Measurements from ENCODE around the gene HOXC13. TPM values are rescaled to one million over a fixed set of nuclear protein-coding genes. Genes with fewer than 3 reads are reported as not detected.

Gene HOXC13
- polyA plus RNA-seq, 1 donor (not counting 4 experiments of a cell fraction or from before 2014, with no cell fraction given): 4.8 TPM

DNA sequence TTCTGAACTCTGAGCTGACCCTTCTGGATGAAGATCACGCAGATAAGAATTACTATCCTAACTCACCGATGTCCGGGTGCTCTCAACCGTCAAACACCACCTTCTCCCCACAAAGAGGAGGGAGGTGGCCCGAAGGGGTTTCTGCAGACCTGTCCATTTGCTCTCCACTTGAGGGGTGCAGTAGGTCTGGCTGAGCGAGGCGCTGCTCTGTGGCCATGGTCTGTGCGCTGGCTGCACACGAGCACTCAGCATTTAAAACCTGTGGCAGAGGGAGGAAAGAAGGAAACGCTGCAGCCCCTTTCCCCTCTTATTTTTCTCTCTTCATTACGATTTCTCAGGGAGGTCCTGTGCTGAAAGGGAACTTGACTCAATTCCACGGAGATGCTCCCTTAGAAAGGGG, 1.5 kb upstream of the HOXC13 start:
- TF ChIP-seq EZH2 (IDR thresholded peaks at IDR 0.05; ENCODE audit: low read length): no peak
- TF ChIP-seq, protein P1, sequence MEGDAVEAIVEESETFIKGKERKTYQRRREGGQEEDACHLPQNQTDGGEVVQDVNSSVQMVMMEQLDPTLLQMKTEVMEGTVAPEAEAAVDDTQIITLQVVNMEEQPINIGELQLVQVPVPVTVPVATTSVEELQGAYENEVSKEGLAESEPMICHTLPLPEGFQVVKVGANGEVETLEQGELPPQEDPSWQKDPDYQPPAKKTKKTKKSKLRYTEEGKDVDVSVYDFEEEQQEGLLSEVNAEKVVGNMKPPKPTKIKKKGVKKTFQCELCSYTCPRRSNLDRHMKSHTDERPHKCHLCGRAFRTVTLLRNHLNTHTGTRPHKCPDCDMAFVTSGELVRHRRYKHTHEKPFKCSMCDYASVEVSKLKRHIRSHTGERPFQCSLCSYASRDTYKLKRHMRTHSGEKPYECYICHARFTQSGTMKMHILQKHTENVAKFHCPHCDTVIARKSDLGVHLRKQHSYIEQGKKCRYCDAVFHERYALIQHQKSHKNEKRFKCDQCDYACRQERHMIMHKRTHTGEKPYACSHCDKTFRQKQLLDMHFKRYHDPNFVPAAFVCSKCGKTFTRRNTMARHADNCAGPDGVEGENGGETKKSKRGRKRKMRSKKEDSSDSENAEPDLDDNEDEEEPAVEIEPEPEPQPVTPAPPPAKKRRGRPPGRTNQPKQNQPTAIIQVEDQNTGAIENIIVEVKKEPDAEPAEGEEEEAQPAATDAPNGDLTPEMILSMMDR (optimal IDR thresholded peaks at IDR 0.05 in 1 of 3, IDR thresholded peaks at IDR 0.05 in 1 of 3, conservative IDR thresholded peaks at IDR 0.05 in 1 of 3; ENCODE audit: extremely low read depth in 1 of 3, insufficient read depth in 2 of 3, low read length in 3 of 3): no peak
- H4K20me1 ChIP-seq (ENCODE audit: control insufficient read depth, extremely low read depth, insufficient read depth, low read length): no peaks in the 10 kb centered on the region
- H3K36me3 ChIP-seq (ENCODE audit: control insufficient read depth in 2 of 2, extremely low read depth in 1 of 2, insufficient read depth in 2 of 2, low read length in 2 of 2): no peaks in the 10 kb centered on the region
- H2AFZ ChIP-seq (ENCODE audit: control insufficient read depth, low read length): no peak overlapping the region
- no peaks in the 10 kb centered on the region for H3K9me3 ChIP-seq (ENCODE audit: control insufficient read depth, low read depth, low read length)
- no peak for DNase-seq (ENCODE audit: low read depth, low spot score)
- dilution Hi-C loops (cut with MboI; ENCODE audit: extremely low pct_ligation_motif_present, low sequenced_read_pairs): loop anchor here (25.0 kb wide), 1 partner anchor 175 kb away; the partner anchor contains the start of gene CISTR
- peaks cover 33% of the 10 kb centered on the region for H3K27me3 ChIP-seq (ENCODE audit: control insufficient read depth, extremely low read depth, insufficient read depth, low read length)
- peaks cover 18% of the 10 kb centered on the region for H3K4me1 ChIP-seq (ENCODE audit: control insufficient read depth, extremely low read depth, insufficient read depth, low read length)
- H3K79me2 ChIP-seq (ENCODE audit: control insufficient read depth, insufficient read depth, low read length): peaks cover 17% of the 10 kb centered on the region
- H3K9ac ChIP-seq (ENCODE audit: control insufficient read depth, extremely low read depth, insufficient read depth, low read length): no peak overlapping the region
- FAIRE-seq: no peak
- no peak overlapping the region for H3K4me2 ChIP-seq (ENCODE audit: control insufficient read depth, extremely low read depth, insufficient read depth, low read depth, low read length)
- H3K9me1 ChIP-seq (ENCODE audit: control insufficient read depth, extremely low read depth, insufficient read depth, low read length): no peaks in the 10 kb centered on the region
- H3K4me3 ChIP-seq (ENCODE audit: control insufficient read depth in 2 of 3, extremely low read depth in 1 of 3, insufficient read depth in 2 of 3, low read depth in 1 of 3, low read length in 3 of 3): no peak overlapping the region
- no peak overlapping the region for H3K27ac ChIP-seq (ENCODE audit: control insufficient read depth, insufficient read depth, low read length)

DNA sequence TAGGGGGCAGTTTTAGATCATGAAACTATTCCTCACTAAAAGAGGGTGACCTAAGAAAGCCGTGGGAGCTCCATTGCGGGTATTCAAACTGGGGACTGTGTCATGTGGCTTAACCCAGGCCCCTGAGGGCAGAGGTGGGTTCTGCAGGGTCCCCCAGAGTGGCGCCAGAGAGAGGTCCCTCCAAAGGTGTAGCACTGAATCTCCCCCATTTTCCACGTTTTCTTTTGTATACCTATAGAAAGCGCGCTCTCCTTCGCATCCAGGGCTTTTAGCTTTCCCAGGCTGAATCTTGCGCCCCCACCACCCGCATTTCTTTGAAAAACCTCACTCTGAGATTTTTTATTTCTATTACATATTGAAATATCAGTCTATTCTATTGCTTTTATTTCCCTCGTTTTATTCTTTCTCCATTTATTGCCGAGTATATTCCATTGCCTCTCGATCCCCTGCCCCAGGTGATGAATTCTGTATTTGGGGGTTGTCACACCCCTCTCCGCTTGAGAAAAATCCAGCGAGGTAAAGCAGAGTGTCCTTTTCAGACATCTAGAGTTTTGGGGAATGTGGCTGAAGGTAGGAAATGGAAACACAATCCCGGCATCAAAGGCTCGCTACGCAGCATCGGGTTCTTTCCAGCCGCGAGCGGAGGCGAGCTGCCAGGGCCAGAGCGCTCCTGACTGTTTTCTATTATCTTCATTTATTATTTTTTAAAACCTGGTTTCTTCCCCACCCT, 870 bp upstream of the HOXC13 start:
- H3K9ac ChIP-seq (ENCODE audit: control insufficient read depth, extremely low read depth, insufficient read depth, low read length): peak overlapping the region; percentile 25
- no peaks in the 10 kb centered on the region for H4K20me1 ChIP-seq (ENCODE audit: control insufficient read depth, extremely low read depth, insufficient read depth, low read length)
- dilution Hi-C loops (cut with MboI; ENCODE audit: extremely low pct_ligation_motif_present, low sequenced_read_pairs): loop anchor here (25.0 kb wide), 1 partner anchor 175 kb away; the partner anchor contains the start of gene CISTR
- no peaks in the 10 kb centered on the region for H3K9me1 ChIP-seq (ENCODE audit: control insufficient read depth, extremely low read depth, insufficient read depth, low read length)
- TF ChIP-seq EZH2 (IDR thresholded peaks at IDR 0.05; ENCODE audit: low read length): no peak
- TF ChIP-seq, protein P1 (optimal IDR thresholded peaks at IDR 0.05 in 1 of 3, IDR thresholded peaks at IDR 0.05 in 1 of 3, conservative IDR thresholded peaks at IDR 0.05 in 1 of 3; ENCODE audit: extremely low read depth in 1 of 3, insufficient read depth in 2 of 3, low read length in 3 of 3): no peak
- no peak for FAIRE-seq
- H3K4me1 ChIP-seq (ENCODE audit: control insufficient read depth, extremely low read depth, insufficient read depth, low read length): peaks cover 18% of the 10 kb centered on the region
- no peaks in the 10 kb centered on the region for H3K9me3 ChIP-seq (ENCODE audit: control insufficient read depth, low read depth, low read length)
- H3K36me3 ChIP-seq (ENCODE audit: control insufficient read depth in 2 of 2, extremely low read depth in 1 of 2, insufficient read depth in 2 of 2, low read length in 2 of 2): no peaks in the 10 kb centered on the region
- H2AFZ ChIP-seq (ENCODE audit: control insufficient read depth, low read length): peak overlapping the region; percentile 36
- peak overlapping the region; percentile 41 to 70 (median 58) for H3K4me3 ChIP-seq (ENCODE audit: control insufficient read depth in 2 of 3, extremely low read depth in 1 of 3, insufficient read depth in 2 of 3, low read depth in 1 of 3, low read length in 3 of 3)
- DNase-seq (ENCODE audit: low read depth, low spot score): no peak
- H3K4me2 ChIP-seq (ENCODE audit: control insufficient read depth, extremely low read depth, insufficient read depth, low read depth, low read length): peak overlapping the region; percentile 83
- H3K79me2 ChIP-seq (ENCODE audit: control insufficient read depth, insufficient read depth, low read length): peaks cover 17% of the 10 kb centered on the region
- H3K27me3 ChIP-seq (ENCODE audit: control insufficient read depth, extremely low read depth, insufficient read depth, low read length): peaks cover 30% of the 10 kb centered on the region
- no peak overlapping the region for H3K27ac ChIP-seq (ENCODE audit: control insufficient read depth, insufficient read depth, low read length)

Measured in keratinocyte (primary cell).